Tibial artery (tissue), 4 donors: ENCODE data around the gene SERPINB12.

Experiments used
- DNase-seq, 2 donors: peaks; one replicate each; pipeline ENCODE4 v3.0.0-alpha.2; 2019
- H3K27ac ChIP-seq, 2 donors: fragments of 200-600 bp; sonication (generic) in 1 of 2; 1 replicate in 1 of 2; 2 replicates in 1 of 2; pipeline ENCODE4 v1.5.1; 2018 to 2019; ENCODE audit warnings: mild to moderate bottlenecking in 1 of 2
- H3K27me3 ChIP-seq, 2 donors: fragments of 200-600 bp; sonication (generic) in 1 of 2; one replicate each; pipeline versions ENCODE4 v1.5.1 to v1.6.0; 2016 to 2019
- H3K36me3 ChIP-seq, 3 donors: fragments of 200-600 bp; sonication (generic) in 2 of 3; one replicate each; pipeline ENCODE4 v1.5.1; 2016 to 2019; ENCODE audit warnings: mild to moderate bottlenecking in 2 of 3
- H3K4me1 ChIP-seq, 4 donors: fragments of 200-600 bp; sonication (generic) in 2 of 4; 1 replicate in 3 of 4; 2 replicates in 1 of 4; pipeline ENCODE4 v1.5.1; 2016 to 2019
- H3K4me3 ChIP-seq, 2 donors: fragments of 200-600 bp; sonication (generic) in 1 of 2; 1 replicate in 1 of 2; 2 replicates in 1 of 2; pipeline ENCODE4 v1.5.1; 2018 to 2019; ENCODE audit warnings: mild to moderate bottlenecking in 2 of 2
- H3K9me3 ChIP-seq, 3 donors: fragments of 200-600 bp; sonication (generic) in 1 of 3; one replicate each; pipeline ENCODE4 v1.5.1; 2016 to 2019
- CTCF ChIP-seq, 2 experiments: fragments of 200-600 bp in 1 of 2; fragments of 450-650 bp in 1 of 2; IDR thresholded peaks; one replicate each; pipeline ENCODE4 v1.5.1; 2017 to 2019; ENCODE audit warnings: antibody characterized with exemption in 2 of 2, mild to moderate bottlenecking in 1 of 2, moderate library complexity in 1 of 2
- intact Hi-C: fragments of 100-400 bp; cut with DNase I; formaldehyde crosslinking; loops from one replicate; pipeline ENCODE4 v1.15.0; 2023; ENCODE audit warnings: low total_unique reads

Gene SERPINB12

GRCh38 chr18:63551769-63552168 lies 9.6 kb downstream of the SERPINB12 start:
- Histone ChIP-seq H3K9me3 (no peaks in the 10 kb centered on the region), H3K4me1 (peaks cover 0 to 14% (median 9%) of the 10 kb centered on the region in 4 donors), H3K27ac (no peak overlapping the region), H3K36me3 (no peaks in the 10 kb centered on the region), H3K4me3 (no peak overlapping the region), H3K27me3 (no peaks in the 10 kb centered on the region)
- DNase-seq = no peak
- TF ChIP-seq CTCF (IDR thresholded peaks at IDR 0.05) = no peak
- intact Hi-C loops = no loop called here

GRCh38 chr18:63552581-63552980 lies 10.4 kb downstream of the SERPINB12 start:
- peaks cover 0 to 14% (median 9%) of the 10 kb centered on the region in 4 donors for H3K4me1 ChIP-seq
- H3K27ac ChIP-seq = no peak overlapping the region
- no peaks in the 10 kb centered on the region for H3K9me3 ChIP-seq
- no peaks in the 10 kb centered on the region for H3K36me3 ChIP-seq
- no peak overlapping the region for H3K4me3 ChIP-seq
- no peaks in the 10 kb centered on the region for H3K27me3 ChIP-seq
- no peak for DNase-seq
- intact Hi-C loops = no loop called here
- no peak for TF ChIP-seq CTCF (IDR thresholded peaks at IDR 0.05)

- intact Hi-C loops = no loop called here
- Histone ChIP-seq H3K9me3 (no peaks in the 10 kb centered on the region), H3K36me3 (no peaks in the 10 kb centered on the region), H3K4me3 (no peak overlapping the region), H3K27ac (no peak overlapping the region), H3K4me1 (peaks cover 0 to 14% (median 9%) of the 10 kb centered on the region in 4 donors), H3K27me3 (no peaks in the 10 kb centered on the region)
- DNase-seq = no peak
- TF ChIP-seq CTCF (IDR thresholded peaks at IDR 0.05) = no peak
These were observed 10.9 kb downstream of the SERPINB12 start for GRCh38 chr18:63553081-63553480.

- no peak overlapping the region for H3K27ac ChIP-seq
- no peak for DNase-seq
- TF ChIP-seq CTCF (IDR thresholded peaks at IDR 0.05) = no peak
- H3K4me3 ChIP-seq = no peak overlapping the region
- H3K4me1 ChIP-seq = no peaks in the 10 kb centered on the region
- no peaks in the 10 kb centered on the region for H3K36me3 ChIP-seq
- H3K27me3 ChIP-seq = no peaks in the 10 kb centered on the region
- no peaks in the 10 kb centered on the region for H3K9me3 ChIP-seq
- intact Hi-C loops = no loop called here
These were observed 17.7 kb downstream of the SERPINB12 start for GRCh38 chr18:63559567-63560491.

GRCh38 chr18:63562284-63562683 lies 20.1 kb downstream of the SERPINB12 start:
- no peak overlapping the region for H3K4me3 ChIP-seq
- no peak overlapping the region for H3K27ac ChIP-seq
- no peaks in the 10 kb centered on the region for H3K27me3 ChIP-seq
- intact Hi-C loops = no loop called here
- H3K36me3 ChIP-seq = no peaks in the 10 kb centered on the region
- TF ChIP-seq CTCF (IDR thresholded peaks at IDR 0.05) = no peak
- DNase-seq = no peak
- H3K4me1 ChIP-seq = no peaks in the 10 kb centered on the region
- H3K9me3 ChIP-seq = no peaks in the 10 kb centered on the region
